ENCODE measurements around the gene LINC01488.

Gene LINC01488

GRCh38 chr11:69493931-69494821 lies 12.7 kb downstream of the LINC01488 start:
- DNase-seq, result no peak

GRCh38 chr11:69494851-69495250 lies 13.4 kb downstream of the LINC01488 start:
- DNase-seq, result no peak

GRCh38 chr11:69495441-69496201 lies 14.2 kb downstream of the LINC01488 start:
- no peak for DNase-seq

- no peak for DNase-seq
Measured at GRCh38 chr11:69496202-69496557, 14.7 kb downstream of the LINC01488 start.

- no peak for DNase-seq
Measured at GRCh38 chr11:69496631-69497220, 15.3 kb downstream of the LINC01488 start.

GRCh38 chr11:69497221-69497787 lies 15.8 kb downstream of the LINC01488 start:
- DNase-seq, result peak; percentile 88

- DNase-seq, result no peak
Measured at GRCh38 chr11:69498614-69499175, 17.2 kb downstream of the LINC01488 start.

- no peak for DNase-seq
Measured at GRCh38 chr11:69499186-69499917, 17.9 kb downstream of the LINC01488 start.

- DNase-seq, result no peak
Measured at GRCh38 chr11:69499918-69500284, 18.4 kb downstream of the LINC01488 start.

- no peak for DNase-seq
Measured at GRCh38 chr11:69500285-69501120, 19.0 kb downstream of the LINC01488 start.

- no peak for DNase-seq
Measured at GRCh38 chr11:69501121-69501489, 19.6 kb downstream of the LINC01488 start.

- DNase-seq, result no peak
Measured at GRCh38 chr11:69501891-69502860, 20.7 kb downstream of the LINC01488 start.

GRCh38 chr11:69504127-69504526 lies 22.7 kb downstream of the LINC01488 start:
- no peak for DNase-seq

GRCh38 chr11:69504576-69505335 lies 23.3 kb downstream of the LINC01488 start:
- no peak for DNase-seq

GRCh38 chr11:69508974-69509373 lies 27.5 kb downstream of the LINC01488 start:
- DNase-seq, result no peak

GRCh38 chr11:69509381-69509780 lies 27.9 kb downstream of the LINC01488 start:
- no peak for DNase-seq

GRCh38 chr11:69509846-69510390 lies 28.5 kb downstream of the LINC01488 start:
- no peak for DNase-seq

- no peak for DNase-seq
Measured at GRCh38 chr11:69510471-69511357, 29.3 kb downstream of the LINC01488 start.
